ENCODE measurements around the gene MYO15A. TPM values are rescaled to one million over a fixed set of nuclear protein-coding genes. Genes with fewer than 3 reads are reported as not detected.

The MYO15A gene
- total and polyA plus RNA-seq, 2 experiments from 2014 or later = 1.0 to 2.2 TPM

DNA sequence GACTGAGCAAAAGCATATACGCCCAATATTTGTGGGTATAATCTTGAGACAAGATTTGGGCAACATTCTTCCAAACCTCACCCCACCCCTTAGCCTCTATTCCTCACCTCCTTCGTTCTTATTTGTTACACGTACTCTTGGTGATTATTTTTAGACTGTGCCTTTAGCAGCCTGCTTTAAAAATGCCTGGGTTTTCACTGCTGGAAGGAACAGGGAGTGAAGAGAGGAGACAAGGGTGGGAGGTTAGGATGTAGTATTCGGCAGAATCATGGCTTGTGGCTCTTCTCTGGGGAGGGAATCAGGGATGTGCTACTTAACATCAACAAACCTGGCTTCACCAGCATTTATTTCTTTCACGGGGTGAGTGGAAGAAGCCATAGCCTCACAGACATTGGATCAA is 86.7 kb downstream of the MYO15A start:
- 0 out of 2 replicates have a peak, but pooled peaks cover 6% of the 10 kb centered on the region for H3K4me1 ChIP-seq (ENCODE audit: insufficient read depth)
- 0 out of 2 replicates have a peak, but pooled peaks cover 6% of the 10 kb centered on the region for H3F3A ChIP-seq (replicated peaks; ENCODE audit: low read depth)
- no peak overlapping the region for H3K4me3 ChIP-seq
- Mint-ChIP-seq H3K4me3 (no peak overlapping the region), H3K27me3 (ENCODE audit: insufficient read depth, low read depth, poor library complexity) (peaks cover 3% of the 10 kb centered on the region), H3K27ac (no peak overlapping the region), H3K4me1 (0 out of 3 replicates have a peak, but pooled peaks cover 5% of the 10 kb centered on the region), H3K36me3 (ENCODE audit: low read depth) (peaks cover 45% of the 10 kb centered on the region), H3K9me3 (no peaks in the 10 kb centered on the region)
- H3K27ac ChIP-seq (ENCODE audit: low read depth) = 0 out of 2 replicates have a peak overlapping the region, but pooled peaks have one; percentile 26
- H3K79me2 ChIP-seq (replicated peaks; ENCODE audit: insufficient read depth) = peaks cover 100% of the 10 kb centered on the region
- TF ChIP-seq ZNF114 (CRISPR knock-in tag; IDR thresholded peaks at IDR 0.05) = no peak
- TF ChIP-seq, protein P1, sequence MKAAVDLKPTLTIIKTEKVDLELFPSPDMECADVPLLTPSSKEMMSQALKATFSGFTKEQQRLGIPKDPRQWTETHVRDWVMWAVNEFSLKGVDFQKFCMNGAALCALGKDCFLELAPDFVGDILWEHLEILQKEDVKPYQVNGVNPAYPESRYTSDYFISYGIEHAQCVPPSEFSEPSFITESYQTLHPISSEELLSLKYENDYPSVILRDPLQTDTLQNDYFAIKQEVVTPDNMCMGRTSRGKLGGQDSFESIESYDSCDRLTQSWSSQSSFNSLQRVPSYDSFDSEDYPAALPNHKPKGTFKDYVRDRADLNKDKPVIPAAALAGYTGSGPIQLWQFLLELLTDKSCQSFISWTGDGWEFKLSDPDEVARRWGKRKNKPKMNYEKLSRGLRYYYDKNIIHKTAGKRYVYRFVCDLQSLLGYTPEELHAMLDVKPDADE (IDR thresholded peaks at IDR 0.05) = no peak
- TF ChIP-seq CREB1 (CRISPR knock-in tag; IDR thresholded peaks at IDR 0.05; ENCODE audit: low read depth) = no peak
- TF ChIP-seq ZNF331 (CRISPR knock-in tag; IDR thresholded peaks at IDR 0.05; ENCODE audit: low read depth) = no peak
- no peak for TF ChIP-seq NANOG (IDR thresholded peaks at IDR 0.05; ENCODE audit: borderline replicate concordance)
- TF ChIP-seq STAT1 (IDR thresholded peaks at IDR 0.05; ENCODE audit: unreplicated experiment) = no peak
- H3K36me3 ChIP-seq (ENCODE audit: insufficient read depth) = peaks cover 12% of the 10 kb centered on the region
- no peak for ATAC-seq
- H3K9me2 ChIP-seq (ENCODE audit: insufficient read depth) = no peaks in the 10 kb centered on the region
- no peaks in the 10 kb centered on the region for H3K27me3 ChIP-seq (ENCODE audit: insufficient read depth)
- no peak overlapping the region for H3K4me2 ChIP-seq
- peaks cover 62% of the 10 kb centered on the region for H4K20me1 ChIP-seq (replicated peaks; ENCODE audit: insufficient read depth)
- no peak for DNase-seq (ENCODE audit: low spot score)
- H2AFZ ChIP-seq = no peak overlapping the region

DNA sequence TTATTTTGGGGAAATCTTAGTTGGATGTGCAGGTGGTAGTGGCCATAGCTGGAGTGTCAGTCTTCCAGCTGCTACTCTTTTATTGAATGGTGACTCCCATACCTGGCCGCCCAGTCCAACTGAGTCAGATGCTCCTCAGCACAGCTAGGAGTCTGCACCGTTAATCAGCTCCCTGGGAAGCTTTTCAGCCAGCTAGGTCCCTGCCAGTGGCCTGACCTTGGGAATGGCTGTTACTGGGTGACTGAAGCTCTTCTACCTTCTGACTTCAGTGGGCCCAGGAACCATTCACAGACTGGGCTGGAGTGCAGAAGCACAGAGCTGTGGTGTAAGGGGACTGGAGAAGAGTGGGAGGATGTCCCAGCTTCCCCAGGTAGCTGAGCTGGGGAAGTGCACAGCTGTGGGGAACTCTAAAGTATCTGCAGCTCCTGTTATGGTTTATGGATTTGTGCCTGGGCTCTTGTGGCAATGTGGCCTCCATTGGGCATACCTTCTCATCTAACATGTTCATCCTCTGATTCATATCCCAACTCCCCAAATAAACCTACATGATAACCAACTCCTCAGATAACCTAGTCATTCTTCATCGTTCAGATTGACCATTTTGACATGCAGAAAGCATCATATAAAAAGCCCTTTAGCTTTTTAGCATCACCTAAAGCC is 89.1 kb downstream of the MYO15A start:
- no peak for TF ChIP-seq ZNF114 (CRISPR knock-in tag; IDR thresholded peaks at IDR 0.05)
- Histone ChIP-seq H2AFZ (no peak overlapping the region), H4K20me1 (replicated peaks; ENCODE audit: insufficient read depth) (peaks cover 56% of the 10 kb centered on the region), H3K4me1 (ENCODE audit: insufficient read depth) (no peaks in the 10 kb centered on the region), H3K27me3 (ENCODE audit: insufficient read depth) (no peaks in the 10 kb centered on the region), H3F3A (replicated peaks; ENCODE audit: low read depth) (0 out of 2 replicates have a peak, but pooled peaks cover 2% of the 10 kb centered on the region), H3K9me2 (ENCODE audit: insufficient read depth) (no peaks in the 10 kb centered on the region), H3K79me2 (replicated peaks; ENCODE audit: insufficient read depth) (peaks cover 100% of the 10 kb centered on the region), H3K27ac (ENCODE audit: low read depth) (no peak overlapping the region), H3K4me3 (no peak overlapping the region), H3K36me3 (ENCODE audit: insufficient read depth) (peaks cover 12% of the 10 kb centered on the region), H3K4me2 (no peak overlapping the region)
- Mint-ChIP-seq H3K4me1 (no peaks in the 10 kb centered on the region), H3K27me3 (ENCODE audit: insufficient read depth, low read depth, poor library complexity) (peaks cover 3% of the 10 kb centered on the region), H3K9me3 (no peaks in the 10 kb centered on the region), H3K4me3 (no peak overlapping the region), H3K27ac (no peak overlapping the region), H3K36me3 (ENCODE audit: low read depth) (peaks cover 44% of the 10 kb centered on the region)
- no peak for DNase-seq (ENCODE audit: low spot score)
- ATAC-seq = no peak

DNA sequence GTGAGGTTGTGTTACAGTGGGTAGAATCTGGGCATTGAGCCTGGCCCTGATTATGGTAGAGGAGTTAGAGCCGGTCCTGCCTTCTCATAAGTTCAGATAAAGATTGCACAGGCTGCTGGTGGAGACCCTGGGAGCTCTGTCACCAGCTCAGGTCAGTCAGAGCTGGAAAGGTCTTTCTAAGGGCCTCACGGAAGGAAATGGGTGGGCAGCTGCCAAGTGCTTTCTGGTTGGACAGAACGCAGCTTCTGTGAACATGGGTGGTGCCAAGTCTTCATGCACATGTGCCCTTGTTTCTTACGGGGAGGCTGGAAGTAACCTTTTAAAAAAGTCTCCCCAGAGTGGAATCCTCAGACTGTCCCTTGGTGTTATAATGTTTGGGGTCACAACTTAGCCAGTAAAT is 90.0 kb downstream of the MYO15A start:
- Histone ChIP-seq H4K20me1 (replicated peaks; ENCODE audit: insufficient read depth) (peaks cover 57% of the 10 kb centered on the region), H3K79me2 (replicated peaks; ENCODE audit: insufficient read depth) (peaks cover 96% of the 10 kb centered on the region), H3F3A (replicated peaks; ENCODE audit: low read depth) (0 out of 2 replicates have a peak, but pooled peaks cover 2% of the 10 kb centered on the region), H3K4me2 (no peak overlapping the region), H3K4me1 (ENCODE audit: insufficient read depth) (no peaks in the 10 kb centered on the region), H3K27ac (ENCODE audit: low read depth) (no peak overlapping the region), H3K4me3 (no peak overlapping the region), H3K9me2 (ENCODE audit: insufficient read depth) (no peaks in the 10 kb centered on the region), H3K27me3 (ENCODE audit: insufficient read depth) (no peaks in the 10 kb centered on the region), H3K36me3 (ENCODE audit: insufficient read depth) (peaks cover 12% of the 10 kb centered on the region), H2AFZ (no peak overlapping the region)
- H3K4me3 Mint-ChIP-seq = no peak overlapping the region
- peaks cover 3% of the 10 kb centered on the region for H3K27me3 Mint-ChIP-seq (ENCODE audit: insufficient read depth, low read depth, poor library complexity)
- H3K36me3 Mint-ChIP-seq (ENCODE audit: low read depth) = peaks cover 44% of the 10 kb centered on the region
- peaks cover 4% of the 10 kb centered on the region; the same call in 2 of the 3 replicates for H3K4me1 Mint-ChIP-seq
- DNase-seq (ENCODE audit: low spot score) = no peak
- H3K27ac Mint-ChIP-seq = no peak overlapping the region
- ATAC-seq = no peak
- H3K9me3 Mint-ChIP-seq = no peaks in the 10 kb centered on the region
- TF ChIP-seq, protein P2, sequence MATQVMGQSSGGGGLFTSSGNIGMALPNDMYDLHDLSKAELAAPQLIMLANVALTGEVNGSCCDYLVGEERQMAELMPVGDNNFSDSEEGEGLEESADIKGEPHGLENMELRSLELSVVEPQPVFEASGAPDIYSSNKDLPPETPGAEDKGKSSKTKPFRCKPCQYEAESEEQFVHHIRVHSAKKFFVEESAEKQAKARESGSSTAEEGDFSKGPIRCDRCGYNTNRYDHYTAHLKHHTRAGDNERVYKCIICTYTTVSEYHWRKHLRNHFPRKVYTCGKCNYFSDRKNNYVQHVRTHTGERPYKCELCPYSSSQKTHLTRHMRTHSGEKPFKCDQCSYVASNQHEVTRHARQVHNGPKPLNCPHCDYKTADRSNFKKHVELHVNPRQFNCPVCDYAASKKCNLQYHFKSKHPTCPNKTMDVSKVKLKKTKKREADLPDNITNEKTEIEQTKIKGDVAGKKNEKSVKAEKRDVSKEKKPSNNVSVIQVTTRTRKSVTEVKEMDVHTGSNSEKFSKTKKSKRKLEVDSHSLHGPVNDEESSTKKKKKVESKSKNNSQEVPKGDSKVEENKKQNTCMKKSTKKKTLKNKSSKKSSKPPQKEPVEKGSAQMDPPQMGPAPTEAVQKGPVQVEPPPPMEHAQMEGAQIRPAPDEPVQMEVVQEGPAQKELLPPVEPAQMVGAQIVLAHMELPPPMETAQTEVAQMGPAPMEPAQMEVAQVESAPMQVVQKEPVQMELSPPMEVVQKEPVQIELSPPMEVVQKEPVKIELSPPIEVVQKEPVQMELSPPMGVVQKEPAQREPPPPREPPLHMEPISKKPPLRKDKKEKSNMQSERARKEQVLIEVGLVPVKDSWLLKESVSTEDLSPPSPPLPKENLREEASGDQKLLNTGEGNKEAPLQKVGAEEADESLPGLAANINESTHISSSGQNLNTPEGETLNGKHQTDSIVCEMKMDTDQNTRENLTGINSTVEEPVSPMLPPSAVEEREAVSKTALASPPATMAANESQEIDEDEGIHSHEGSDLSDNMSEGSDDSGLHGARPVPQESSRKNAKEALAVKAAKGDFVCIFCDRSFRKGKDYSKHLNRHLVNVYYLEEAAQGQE (IDR thresholded peaks at IDR 0.05; ENCODE audit: unreplicated experiment) = no peak
- no peak for TF ChIP-seq EZH2phosphoT487 (IDR thresholded peaks at IDR 0.05; ENCODE audit: unreplicated experiment)

Measured in GM23338 (cell line).